GM19239 (cell line): Measurements from ENCODE around the gene ATOH8.

Experiments
- DNase-seq: peaks from one replicate; pipeline ENCODE4 v3.0.0; 2011; ENCODE audit warnings: low spot score; ENCODE audit not compliant: insufficient read length
- FAIRE-seq: peaks from 2 replicates; lab custom pipeline; 2011; peaks lifted over from hg19 to GRCh38; lab: Jason Lieb, UNC

ATOH8 gene

DNA sequence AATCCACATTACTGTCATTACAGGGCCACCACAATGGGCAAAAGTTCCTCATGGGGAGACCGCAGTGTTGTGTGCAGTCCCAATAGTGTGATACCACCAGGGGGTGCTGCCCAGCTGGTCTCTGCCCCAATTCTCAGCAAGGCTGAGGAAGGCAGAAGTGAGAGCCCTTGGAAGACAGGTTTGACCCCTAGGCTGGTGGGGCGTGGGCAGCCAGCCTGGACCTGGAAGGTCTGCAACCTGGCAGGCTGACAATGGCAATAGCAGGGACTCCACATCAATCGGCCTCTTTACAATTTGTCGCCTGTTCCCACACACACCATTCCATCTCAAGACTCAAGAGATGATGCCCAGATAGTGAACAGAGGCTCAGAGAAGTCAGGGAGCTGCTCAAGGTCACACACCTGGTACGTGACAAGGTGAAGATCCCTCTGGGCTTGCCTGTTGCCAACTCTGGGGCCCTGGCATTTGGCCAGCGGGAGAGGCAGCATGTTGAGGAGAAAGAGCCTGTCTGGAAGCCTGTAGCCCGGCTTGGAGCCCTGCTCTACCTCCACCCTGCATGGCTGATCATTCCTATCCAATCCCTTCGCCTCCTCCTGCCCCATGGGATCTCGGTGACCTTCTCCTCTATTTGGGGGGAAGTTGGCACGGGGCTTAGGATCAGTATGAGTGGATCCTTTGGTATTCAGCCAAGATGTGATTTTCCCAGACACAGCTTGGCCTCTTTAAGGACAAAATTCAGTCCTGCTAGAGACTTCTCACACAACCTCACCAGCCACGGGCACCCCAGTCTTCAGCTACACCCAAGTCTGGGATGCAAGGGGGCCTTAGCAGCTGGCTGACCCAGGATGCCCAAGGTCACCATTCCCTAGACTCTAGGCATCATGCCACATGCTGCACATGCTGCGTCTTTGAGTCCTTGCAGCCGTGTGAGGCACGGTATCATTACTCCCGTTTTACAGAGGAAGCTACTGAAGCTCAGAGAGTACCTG lies 2.9 kb upstream of the ATOH8 start:
- DNase-seq (peak; percentile 66), FAIRE-seq (no peak)

- FAIRE-seq, result no peak
- DNase-seq, result no peak
These were observed 2.2 kb upstream of the ATOH8 start for GRCh38 chr2:85751627-85752026.

GRCh38 chr2:85753035-85753524 lies 711 bp upstream of the ATOH8 start:
- FAIRE-seq, result no peak

DNA sequence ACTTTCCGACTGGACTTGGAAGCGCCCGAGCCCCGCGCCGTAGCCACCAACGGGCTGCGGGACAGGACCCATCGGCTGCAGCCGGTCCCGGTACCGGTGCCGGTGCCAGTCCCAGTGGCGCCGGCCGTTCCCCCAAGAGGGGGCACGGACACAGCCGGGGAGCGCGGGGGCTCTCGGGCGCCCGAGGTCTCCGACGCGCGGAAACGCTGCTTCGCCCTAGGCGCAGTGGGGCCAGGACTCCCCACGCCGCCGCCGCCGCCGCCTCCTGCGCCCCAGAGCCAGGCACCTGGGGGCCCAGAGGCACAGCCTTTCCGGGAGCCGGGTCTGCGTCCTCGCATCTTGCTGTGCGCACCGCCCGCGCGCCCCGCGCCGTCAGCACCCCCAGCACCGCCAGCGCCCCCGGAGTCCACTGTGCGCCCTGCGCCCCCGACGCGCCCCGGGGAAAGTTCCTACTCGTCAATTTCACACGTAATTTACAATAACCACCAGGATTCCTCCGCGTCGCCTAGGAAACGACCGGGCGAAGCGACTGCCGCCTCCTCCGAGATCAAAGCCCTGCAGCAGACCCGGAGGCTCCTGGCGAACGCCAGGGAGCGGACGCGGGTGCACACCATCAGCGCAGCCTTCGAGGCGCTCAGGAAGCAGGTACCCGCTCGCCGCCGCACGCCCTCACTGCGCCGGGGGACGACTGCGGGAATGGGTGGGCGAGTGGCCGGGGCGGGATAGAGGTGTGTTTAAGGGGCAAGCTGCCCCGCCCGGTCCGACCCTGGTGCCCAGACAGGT lies 713 bp downstream of the ATOH8 start:
- FAIRE-seq (no peak), DNase-seq (no peak)

More at GRCh38 chr2:85753035-85753524, 711 bp upstream of the ATOH8 start:
- DNase-seq, result no peak

- DNase-seq (no peak), FAIRE-seq (no peak)
These were observed 1.6 kb downstream of the ATOH8 start for GRCh38 chr2:85755122-85756027.

DNA sequence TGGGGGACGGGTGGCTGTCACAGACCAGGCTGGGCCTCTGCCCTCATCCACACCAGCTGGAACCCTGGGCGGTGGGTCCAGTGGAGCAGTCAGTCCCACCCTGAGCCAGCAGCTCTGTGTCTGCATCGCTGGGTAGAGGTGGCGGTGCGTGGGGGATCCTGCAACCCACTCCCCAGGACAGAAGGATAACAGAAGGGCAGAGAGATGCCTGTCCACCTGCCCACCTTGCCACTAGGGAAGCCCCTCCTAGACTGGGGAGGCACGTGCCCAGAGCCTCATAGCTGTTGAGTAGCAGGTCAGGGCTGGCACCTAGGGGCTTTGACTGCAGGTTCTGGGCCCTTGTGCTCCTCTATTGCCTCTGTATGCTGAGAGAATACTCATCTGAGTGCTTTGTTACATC lies 2.4 kb downstream of the ATOH8 start:
- FAIRE-seq, result no peak
- no peak for DNase-seq

- FAIRE-seq (no peak), DNase-seq (no peak)
These were observed 3.1 kb downstream of the ATOH8 start for GRCh38 chr2:85756822-85757435.

DNA sequence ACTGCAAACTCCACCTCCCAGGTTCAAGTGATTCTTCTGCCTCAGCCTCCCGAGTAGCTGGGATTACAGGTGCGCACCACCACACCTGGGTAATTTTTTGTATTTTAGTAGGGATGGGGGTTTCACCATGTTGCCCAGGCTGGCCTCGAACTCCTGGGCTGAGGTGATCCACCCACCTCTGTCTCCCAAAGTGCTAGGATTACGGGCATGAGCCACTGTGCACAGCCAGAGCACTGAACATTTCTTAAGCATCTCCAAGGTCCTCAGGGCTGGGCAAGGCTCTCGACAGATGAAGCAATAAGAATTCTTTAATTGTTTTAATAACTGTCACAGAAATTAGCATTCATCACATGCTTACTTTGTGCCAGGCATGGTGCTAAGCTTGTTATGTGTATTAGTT lies 4.1 kb downstream of the ATOH8 start:
- no peak for DNase-seq
- FAIRE-seq, result no peak

DNA sequence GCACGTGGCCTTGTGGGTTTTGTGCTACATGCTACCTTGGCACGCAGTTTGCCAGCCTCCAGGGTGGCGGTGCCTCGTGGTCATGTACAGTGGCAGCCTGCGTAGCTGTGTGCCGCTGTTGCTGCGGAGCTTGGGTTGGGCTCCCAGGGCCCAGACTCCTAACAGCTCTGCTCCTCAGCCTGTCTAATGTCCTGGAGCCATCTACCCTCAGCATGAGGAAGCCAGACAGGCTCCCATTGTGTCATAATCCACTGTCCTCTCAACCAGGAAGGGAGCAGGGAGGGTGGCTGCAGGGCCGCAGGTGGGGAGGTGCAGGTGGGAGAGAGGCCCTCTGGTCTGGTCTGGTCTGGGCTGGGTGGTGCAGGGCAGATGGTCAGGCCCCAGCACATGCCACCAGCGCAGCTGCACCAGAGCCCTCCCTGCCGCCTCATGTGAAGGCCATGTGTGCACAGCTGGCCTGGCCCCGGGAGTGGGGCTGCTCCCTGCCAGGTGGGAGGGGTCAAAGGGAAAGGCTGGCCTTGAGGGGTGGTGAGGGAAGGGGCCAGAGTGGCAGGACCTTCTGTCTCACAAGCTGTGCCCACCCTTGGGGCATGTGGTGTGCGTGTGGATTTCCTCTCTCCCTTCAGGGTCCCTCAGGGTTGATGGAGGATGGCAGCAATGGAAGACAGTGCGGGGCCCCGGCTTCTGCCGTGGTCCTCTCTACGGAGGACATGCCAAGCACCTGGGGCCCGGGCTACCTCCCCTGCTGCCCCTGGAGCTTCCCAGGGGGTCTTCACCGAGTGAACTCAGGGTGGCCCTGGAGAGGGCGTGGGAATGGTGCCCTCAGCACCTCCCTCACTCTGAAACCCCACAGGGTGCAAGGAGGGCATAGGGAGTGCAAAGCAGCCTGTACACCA lies 4.8 kb downstream of the ATOH8 start:
- FAIRE-seq (no peak), DNase-seq (no peak)

GRCh38 chr2:85759257-85759613 lies 5.4 kb downstream of the ATOH8 start:
- DNase-seq (no peak), FAIRE-seq (no peak)

- FAIRE-seq, result no peak
- DNase-seq, result no peak
These were observed 6.6 kb downstream of the ATOH8 start for GRCh38 chr2:85760371-85760770.

GRCh38 chr2:85760872-85761271 lies 7.1 kb downstream of the ATOH8 start:
- no peak for DNase-seq
- FAIRE-seq, result no peak

DNA sequence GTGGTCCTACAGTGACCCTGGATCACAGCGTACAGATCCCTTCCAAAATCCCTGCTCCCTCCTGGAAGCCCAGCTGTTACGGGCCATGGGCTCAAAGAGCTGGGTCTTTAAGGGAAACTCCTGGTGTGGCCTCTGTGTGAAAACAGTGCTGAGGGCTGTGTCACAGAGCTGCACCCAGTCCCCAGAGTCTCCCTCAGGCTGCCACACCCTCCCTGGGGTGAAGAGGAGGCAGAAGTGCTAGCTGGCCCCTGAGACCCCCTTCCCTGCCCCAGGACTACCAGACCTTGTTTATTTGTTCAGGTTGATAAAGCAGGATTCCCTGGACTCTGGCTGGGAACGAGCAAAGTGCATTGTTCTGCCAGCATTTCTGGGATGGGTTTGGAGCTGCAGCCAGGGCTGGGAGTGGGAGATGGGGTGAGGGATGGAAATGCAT lies 7.7 kb downstream of the ATOH8 start:
- DNase-seq (no peak), FAIRE-seq (no peak)

DNA sequence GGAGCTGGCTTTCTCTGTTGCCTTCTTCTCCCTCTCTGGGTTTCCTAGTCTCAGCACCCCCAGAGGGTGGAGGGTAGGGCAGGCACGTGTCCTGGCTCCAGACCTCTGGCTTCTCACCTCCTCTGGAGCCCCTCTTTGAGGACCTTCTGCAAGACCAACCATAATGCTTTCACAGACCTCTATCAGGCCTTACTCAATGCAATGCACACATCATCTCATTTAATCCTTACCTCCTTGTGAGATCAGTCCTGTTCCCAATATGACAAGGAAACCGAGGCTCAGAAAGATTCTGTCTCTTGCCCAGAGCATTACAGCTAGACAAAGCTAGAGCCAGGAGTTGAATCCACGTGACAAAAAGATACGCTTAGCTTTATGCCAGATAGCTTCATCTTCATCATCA lies 8.2 kb downstream of the ATOH8 start:
- FAIRE-seq, result no peak
- DNase-seq, result no peak

- DNase-seq (no peak), FAIRE-seq (no peak)
These were observed 9.3 kb downstream of the ATOH8 start for GRCh38 chr2:85763132-85763531.

DNA sequence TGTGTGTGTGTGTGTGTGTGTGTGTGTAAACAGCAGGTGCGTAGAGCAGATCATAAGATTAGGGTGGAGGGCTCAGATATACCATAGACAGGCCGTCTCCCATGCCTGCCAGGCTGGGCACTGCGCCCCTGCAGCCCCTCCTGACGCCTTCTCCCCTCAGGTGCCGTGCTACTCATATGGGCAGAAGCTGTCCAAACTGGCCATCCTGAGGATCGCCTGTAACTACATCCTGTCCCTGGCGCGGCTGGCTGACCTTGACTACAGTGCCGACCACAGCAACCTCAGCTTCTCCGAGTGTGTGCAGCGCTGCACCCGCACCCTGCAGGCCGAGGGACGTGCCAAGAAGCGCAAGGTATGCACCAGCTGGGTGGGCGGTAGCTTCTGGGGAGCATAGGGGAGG lies 10.0 kb downstream of the ATOH8 start:
- DNase-seq (no peak), FAIRE-seq (no peak)

- FAIRE-seq, result no peak
These were observed 11.4 kb downstream of the ATOH8 start for GRCh38 chr2:85765081-85765731.

DNA sequence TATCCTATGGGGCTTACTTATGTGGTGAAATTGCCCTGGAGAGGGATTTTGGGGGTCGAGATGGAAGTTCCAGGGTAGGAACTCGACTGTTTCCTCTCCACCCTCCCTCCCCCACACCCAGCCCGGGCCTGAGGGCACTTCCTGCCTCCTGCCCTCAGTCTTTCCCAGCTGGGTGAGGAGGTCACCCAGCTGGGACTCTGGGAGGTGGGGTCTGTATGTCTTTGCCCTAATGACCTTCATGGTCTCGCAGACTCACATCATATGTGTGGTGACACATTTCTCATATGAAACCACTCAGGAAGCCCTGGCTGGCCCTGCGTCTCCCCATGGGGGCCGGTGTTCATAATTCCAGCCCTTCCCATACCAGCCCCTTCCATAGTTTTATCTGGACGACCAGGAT lies 12.4 kb downstream of the ATOH8 start:
- no peak for FAIRE-seq
- no peak for DNase-seq

More at GRCh38 chr2:85765081-85765731, 11.4 kb downstream of the ATOH8 start:
- DNase-seq, result no peak
